Neural cell (in vitro differentiated cells): ENCODE measurements around the gene KIRREL3. TPM values are rescaled to one million over a fixed set of nuclear protein-coding genes. Genes with fewer than 3 reads are reported as not detected.

ENCODE experiments used
- H2AFZ ChIP-seq: fragments of 200-600, 300-800 bp; sonication (generic), shearing (Covaris generic); 2 replicates; pipeline ENCODE4 v1.6.0; 2014; ENCODE audit warnings: low read depth, mild to moderate bottlenecking, antibody characterized with exemption, low read length, moderate library complexity
- H3F3A ChIP-seq: fragments of 200-600 bp; shearing (Covaris generic); 2 replicates; pipeline ENCODE4 v1.6.1; 2016; ENCODE audit warnings: mild to moderate bottlenecking, moderate library complexity, mixed read lengths, antibody characterized with exemption, low read length; ENCODE audit not compliant: insufficient read depth, poor library complexity, severe bottlenecking
- H3K27ac ChIP-seq: fragments of 200-600, 300-800 bp; sonication (generic), shearing (Covaris generic); 2 replicates; pipeline ENCODE4 v1.5.1; 2014; ENCODE audit warnings: mild to moderate bottlenecking, low read length, moderate library complexity
- H3K27me3 ChIP-seq: fragments of 300-800, 200-600 bp; sonication (generic), shearing (Covaris generic); 2 replicates; pipeline ENCODE4 v1.6.0; 2014; ENCODE audit warnings: mild to moderate bottlenecking, low read depth, low read length, moderate library complexity; ENCODE audit not compliant: insufficient read depth
- H3K36me3 ChIP-seq: fragments of 300-800, 200-600 bp; sonication (generic), shearing (Covaris generic); 2 replicates; pipeline ENCODE4 v1.5.1; 2014; ENCODE audit warnings: mild to moderate bottlenecking, antibody characterized with exemption, low read length, moderate library complexity; ENCODE audit not compliant: insufficient read depth
- H3K4me2 ChIP-seq: fragments of 300-800, 200-600 bp; sonication (generic), shearing (Covaris generic); 2 replicates; pipeline ENCODE4 v1.6.0; 2014; ENCODE audit warnings: mild to moderate bottlenecking, low read length
- H3K4me3 ChIP-seq: fragments of 300-800, 200-600 bp; sonication (generic), shearing (Covaris generic); 2 replicates; pipeline ENCODE4 v1.5.1; 2014; ENCODE audit warnings: mild to moderate bottlenecking, low read length, moderate library complexity
- H3K79me2 ChIP-seq: fragments of 200-600 bp; shearing (Covaris generic); replicated peaks from 2 replicates; pipeline ENCODE4 v1.6.0; 2014; ENCODE audit warnings: mild to moderate bottlenecking, low read length, moderate library complexity; ENCODE audit not compliant: insufficient read depth
- H3K9ac ChIP-seq: fragments of 300-800, 200-600 bp; sonication (generic), shearing (Covaris generic); 2 replicates; pipeline ENCODE4 v1.6.1; 2016; ENCODE audit warnings: mild to moderate bottlenecking, low read length, mixed read lengths
- H3K9me2 ChIP-seq: fragments of 200-600 bp; shearing (Covaris generic); 2 replicates; pipeline ENCODE4 v1.6.1; 2016; ENCODE audit warnings: mild to moderate bottlenecking, low read length, mixed read lengths; ENCODE audit not compliant: insufficient read depth
- H3K9me3 ChIP-seq: fragments of 200-600, 300-800 bp; sonication (generic), shearing (Covaris generic); 2 replicates; pipeline ENCODE4 v1.6.1; 2016; ENCODE audit warnings: mild to moderate bottlenecking, mixed run types, low read length, moderate library complexity, mixed read lengths
- H4K20me1 ChIP-seq: fragments of 200-600 bp; shearing (Covaris generic); 2 replicates; pipeline ENCODE4 v1.6.1; 2016; ENCODE audit warnings: mild to moderate bottlenecking, mixed run types; ENCODE audit not compliant: insufficient read depth
- EP300 ChIP-seq: fragments of 450-650 bp; conservative IDR thresholded peaks from 2 replicates; pipeline ENCODE4 v1.6.1; 2014; ENCODE audit warnings: antibody characterized with exemption, mild to moderate bottlenecking, moderate library complexity; ENCODE audit not compliant: poor library complexity, severe bottlenecking
- EZH2 ChIP-seq: fragments of 200-600, 300-800 bp; shearing (Covaris generic), sonication (generic); IDR thresholded peaks from 2 replicates; pipeline ENCODE4 v1.6.1; 2014; ENCODE audit warnings: antibody characterized with exemption, low read length, borderline replicate concordance, mild to moderate bottlenecking; ENCODE audit not compliant: insufficient read depth, poor library complexity, severe bottlenecking
- MXI1 ChIP-seq: fragments of 450-650 bp; conservative IDR thresholded peaks from 2 replicates; pipeline ENCODE4 v1.6.1; 2014; ENCODE audit warnings: antibody characterized with exemption, mild to moderate bottlenecking; ENCODE audit not compliant: poor library complexity, severe bottlenecking
- POLR2AphosphoS5 ChIP-seq: IDR thresholded peaks from 2 replicates; pipeline ENCODE4 v1.6.1; 2012
- RAD21 ChIP-seq: fragments of 450-650 bp; conservative IDR thresholded peaks from 2 replicates; pipeline ENCODE4 v1.6.1; 2014; ENCODE audit warnings: antibody characterized with exemption, mild to moderate bottlenecking, moderate library complexity
- SMC3 ChIP-seq: fragments of 450-650 bp; conservative IDR thresholded peaks from 2 replicates; pipeline ENCODE4 v1.6.1; 2014; ENCODE audit warnings: antibody characterized with exemption, mild to moderate bottlenecking, moderate library complexity; ENCODE audit not compliant: poor library complexity
- TAF1 ChIP-seq: IDR thresholded peaks from 2 replicates; pipeline ENCODE4 v1.6.1; 2012; ENCODE audit warnings: low read depth
- polyA plus RNA-seq: library from polyadenylated mRNA; depleted of rRNA; stranded (reverse); fragments of >200 nt; gene quantifications from 2 replicates; pipeline ENCODE4 v1.2.3, GENCODE V29; 2014
- TF ChIP-seq, protein P1 (sequence below): fragments of 450-650 bp; IDR thresholded peaks from 2 replicates; pipeline ENCODE4 v1.5.1; 2014; ENCODE audit warnings: antibody characterized with exemption, mild to moderate bottlenecking, moderate library complexity; ENCODE audit not compliant: poor library complexity, severe bottlenecking
- TF ChIP-seq, protein P2 (sequence below): IDR thresholded peaks from 2 replicates; pipeline ENCODE4 v1.6.1; 2012; ENCODE audit warnings: borderline replicate concordance

Gene KIRREL3
- polyA plus RNA-seq, 1 donor from 2014 or later, result 23.8 TPM

DNA sequence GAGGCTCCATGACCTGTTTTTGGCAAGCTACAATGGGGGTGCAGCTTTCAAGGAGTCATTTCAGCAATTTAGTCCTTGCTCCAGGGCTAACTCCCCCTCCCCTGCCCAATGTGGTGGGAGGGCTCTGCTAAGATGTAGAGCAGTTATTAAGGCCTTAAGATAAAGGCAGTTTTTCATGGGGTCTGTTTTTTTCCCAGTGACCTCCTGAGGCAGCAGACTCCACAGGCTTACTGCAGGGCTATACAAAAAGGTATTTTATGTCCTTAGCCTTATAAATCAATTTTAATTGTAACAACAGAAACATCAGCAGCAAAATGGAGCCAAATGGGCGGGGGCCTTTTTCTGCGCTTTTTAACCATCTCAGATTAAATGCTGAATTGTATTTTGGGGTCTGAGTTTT lies 192.3 kb downstream of the KIRREL3 start (continued):
- TF ChIP-seq MXI1, result no peak

DNA sequence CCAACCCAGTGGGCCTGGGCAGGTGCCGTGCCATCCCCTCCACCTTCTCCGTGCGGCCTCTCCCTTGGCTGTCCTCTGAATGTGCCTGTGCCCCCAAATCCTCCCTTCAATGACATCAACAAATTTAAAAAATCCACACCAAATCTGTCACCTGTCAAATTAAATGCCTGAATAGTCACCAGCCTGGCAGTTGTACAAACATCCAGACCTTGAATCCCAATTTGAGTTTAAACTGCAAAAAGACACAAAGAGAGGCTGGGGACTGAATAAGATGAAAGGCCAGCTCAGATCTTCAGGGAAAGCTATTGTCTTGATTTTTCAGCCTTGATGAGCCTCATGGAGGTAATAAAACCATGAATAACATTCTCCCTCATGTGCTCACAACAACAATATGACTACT lies 194.7 kb downstream of the KIRREL3 start:
- Histone ChIP-seq H2AFZ (no peak overlapping the region), H3K9me2 (no peaks in the 10 kb centered on the region), H4K20me1 (no peaks in the 10 kb centered on the region), H3K4me2 (no peak overlapping the region), H3K4me3 (no peak overlapping the region), H3K9me3 (no peaks in the 10 kb centered on the region), H3K27ac (no peak overlapping the region), H3K36me3 (no peaks in the 10 kb centered on the region), H3F3A (no peaks in the 10 kb centered on the region), H3K27me3 (no peaks in the 10 kb centered on the region), H3K79me2 (no peaks in the 10 kb centered on the region), H3K9ac (no peak overlapping the region)
- TF ChIP-seq EZH2 (no peak), SMC3 (no peak), RAD21 (no peak)

DNA sequence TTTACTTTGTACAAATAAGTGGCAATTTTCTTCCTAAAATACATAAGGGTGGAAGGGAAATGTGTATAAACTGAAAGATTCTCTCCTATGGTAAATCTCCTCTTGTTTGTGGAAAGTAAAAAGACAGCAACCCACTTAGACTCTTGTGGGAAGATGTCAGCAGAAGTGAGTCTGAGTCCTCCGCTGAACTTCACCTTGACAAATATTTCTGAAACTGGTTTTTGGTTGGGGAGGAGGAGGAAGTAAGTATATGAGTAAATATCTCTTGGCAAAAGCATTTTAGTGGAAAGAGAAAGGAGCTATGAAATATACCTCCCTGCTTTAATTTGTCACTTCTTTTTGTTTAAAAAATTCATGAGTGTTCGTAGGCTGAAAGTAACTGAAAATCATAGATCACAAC lies 196.2 kb downstream of the KIRREL3 start:
- Histone ChIP-seq H3K4me2 (no peak overlapping the region), H2AFZ (no peak overlapping the region), H3K27me3 (no peaks in the 10 kb centered on the region)

More for the DNA sequence above, 196.2 kb downstream of the KIRREL3 start:
- Histone ChIP-seq H3K9ac (no peak overlapping the region), H3K27ac (no peak overlapping the region), H3K36me3 (no peaks in the 10 kb centered on the region), H3K9me2 (no peaks in the 10 kb centered on the region), H3F3A (no peaks in the 10 kb centered on the region), H3K4me3 (no peak overlapping the region), H3K9me3 (no peaks in the 10 kb centered on the region), H3K79me2 (no peaks in the 10 kb centered on the region), H4K20me1 (no peaks in the 10 kb centered on the region)
- TF ChIP-seq, protein P1, sequence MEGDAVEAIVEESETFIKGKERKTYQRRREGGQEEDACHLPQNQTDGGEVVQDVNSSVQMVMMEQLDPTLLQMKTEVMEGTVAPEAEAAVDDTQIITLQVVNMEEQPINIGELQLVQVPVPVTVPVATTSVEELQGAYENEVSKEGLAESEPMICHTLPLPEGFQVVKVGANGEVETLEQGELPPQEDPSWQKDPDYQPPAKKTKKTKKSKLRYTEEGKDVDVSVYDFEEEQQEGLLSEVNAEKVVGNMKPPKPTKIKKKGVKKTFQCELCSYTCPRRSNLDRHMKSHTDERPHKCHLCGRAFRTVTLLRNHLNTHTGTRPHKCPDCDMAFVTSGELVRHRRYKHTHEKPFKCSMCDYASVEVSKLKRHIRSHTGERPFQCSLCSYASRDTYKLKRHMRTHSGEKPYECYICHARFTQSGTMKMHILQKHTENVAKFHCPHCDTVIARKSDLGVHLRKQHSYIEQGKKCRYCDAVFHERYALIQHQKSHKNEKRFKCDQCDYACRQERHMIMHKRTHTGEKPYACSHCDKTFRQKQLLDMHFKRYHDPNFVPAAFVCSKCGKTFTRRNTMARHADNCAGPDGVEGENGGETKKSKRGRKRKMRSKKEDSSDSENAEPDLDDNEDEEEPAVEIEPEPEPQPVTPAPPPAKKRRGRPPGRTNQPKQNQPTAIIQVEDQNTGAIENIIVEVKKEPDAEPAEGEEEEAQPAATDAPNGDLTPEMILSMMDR, result no peak
- TF ChIP-seq POLR2AphosphoS5 (no peak), TAF1 (no peak), MXI1 (no peak), RAD21 (no peak), EP300 (no peak), EZH2 (no peak), SMC3 (no peak)
- TF ChIP-seq, protein P2, sequence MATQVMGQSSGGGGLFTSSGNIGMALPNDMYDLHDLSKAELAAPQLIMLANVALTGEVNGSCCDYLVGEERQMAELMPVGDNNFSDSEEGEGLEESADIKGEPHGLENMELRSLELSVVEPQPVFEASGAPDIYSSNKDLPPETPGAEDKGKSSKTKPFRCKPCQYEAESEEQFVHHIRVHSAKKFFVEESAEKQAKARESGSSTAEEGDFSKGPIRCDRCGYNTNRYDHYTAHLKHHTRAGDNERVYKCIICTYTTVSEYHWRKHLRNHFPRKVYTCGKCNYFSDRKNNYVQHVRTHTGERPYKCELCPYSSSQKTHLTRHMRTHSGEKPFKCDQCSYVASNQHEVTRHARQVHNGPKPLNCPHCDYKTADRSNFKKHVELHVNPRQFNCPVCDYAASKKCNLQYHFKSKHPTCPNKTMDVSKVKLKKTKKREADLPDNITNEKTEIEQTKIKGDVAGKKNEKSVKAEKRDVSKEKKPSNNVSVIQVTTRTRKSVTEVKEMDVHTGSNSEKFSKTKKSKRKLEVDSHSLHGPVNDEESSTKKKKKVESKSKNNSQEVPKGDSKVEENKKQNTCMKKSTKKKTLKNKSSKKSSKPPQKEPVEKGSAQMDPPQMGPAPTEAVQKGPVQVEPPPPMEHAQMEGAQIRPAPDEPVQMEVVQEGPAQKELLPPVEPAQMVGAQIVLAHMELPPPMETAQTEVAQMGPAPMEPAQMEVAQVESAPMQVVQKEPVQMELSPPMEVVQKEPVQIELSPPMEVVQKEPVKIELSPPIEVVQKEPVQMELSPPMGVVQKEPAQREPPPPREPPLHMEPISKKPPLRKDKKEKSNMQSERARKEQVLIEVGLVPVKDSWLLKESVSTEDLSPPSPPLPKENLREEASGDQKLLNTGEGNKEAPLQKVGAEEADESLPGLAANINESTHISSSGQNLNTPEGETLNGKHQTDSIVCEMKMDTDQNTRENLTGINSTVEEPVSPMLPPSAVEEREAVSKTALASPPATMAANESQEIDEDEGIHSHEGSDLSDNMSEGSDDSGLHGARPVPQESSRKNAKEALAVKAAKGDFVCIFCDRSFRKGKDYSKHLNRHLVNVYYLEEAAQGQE, result no peak
